HG03565 (cell line): ENCODE data around the gene UBE2G1.

Experiments used
- ATAC-seq: cut with Tn5 transposase; IDR thresholded peaks from one replicate; pipeline ENCODE4 v1.9.1; 2021; ENCODE audit warnings: mild to moderate bottlenecking, moderate library complexity; ENCODE audit not compliant: unreplicated experiment

UBE2G1 gene

GRCh38 chr17:4309897-4310296 is 56.6 kb downstream of the UBE2G1 start:
- ATAC-seq, result no peak

GRCh38 chr17:4307179-4307930 is 59.1 kb downstream of the UBE2G1 start:
- ATAC-seq, result no peak

GRCh38 chr17:4305224-4305623 is 61.3 kb downstream of the UBE2G1 start:
- no peak for ATAC-seq

DNA sequence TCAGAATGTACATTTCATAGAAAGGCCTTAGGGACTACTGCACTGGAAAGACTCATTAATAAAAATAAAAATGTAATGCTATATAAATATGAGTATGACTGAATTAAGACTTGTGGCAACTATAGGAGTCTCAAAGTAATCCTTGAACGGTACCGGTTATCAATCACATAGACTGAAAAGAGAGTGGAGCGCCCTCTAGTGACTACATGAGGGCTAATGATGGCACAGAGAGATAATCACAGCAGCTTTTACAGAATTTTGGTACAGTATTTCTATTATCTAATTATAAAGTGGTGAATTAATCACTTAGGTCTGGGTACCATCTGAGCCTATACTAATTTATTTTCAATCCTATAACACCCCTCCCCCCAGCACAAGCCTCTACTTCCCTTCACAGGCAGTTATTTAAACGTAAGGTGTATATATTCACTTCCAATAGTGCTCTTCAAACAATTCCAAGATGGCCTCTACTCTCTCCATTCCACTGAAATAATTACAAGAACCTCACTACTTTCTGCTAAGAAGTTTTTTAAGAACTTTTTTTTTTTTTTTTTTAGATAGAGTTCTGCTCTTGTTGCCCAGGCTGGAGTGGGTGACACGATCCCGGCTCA is 62.0 kb downstream of the UBE2G1 start:
- ATAC-seq, result no peak

GRCh38 chr17:4301066-4301465 is 65.4 kb downstream of the UBE2G1 start:
- no peak for ATAC-seq

GRCh38 chr17:4297351-4297750 is 69.1 kb downstream of the UBE2G1 start:
- ATAC-seq, result no peak

GRCh38 chr17:4295686-4296085 is 70.8 kb downstream of the UBE2G1 start:
- ATAC-seq, result no peak

DNA sequence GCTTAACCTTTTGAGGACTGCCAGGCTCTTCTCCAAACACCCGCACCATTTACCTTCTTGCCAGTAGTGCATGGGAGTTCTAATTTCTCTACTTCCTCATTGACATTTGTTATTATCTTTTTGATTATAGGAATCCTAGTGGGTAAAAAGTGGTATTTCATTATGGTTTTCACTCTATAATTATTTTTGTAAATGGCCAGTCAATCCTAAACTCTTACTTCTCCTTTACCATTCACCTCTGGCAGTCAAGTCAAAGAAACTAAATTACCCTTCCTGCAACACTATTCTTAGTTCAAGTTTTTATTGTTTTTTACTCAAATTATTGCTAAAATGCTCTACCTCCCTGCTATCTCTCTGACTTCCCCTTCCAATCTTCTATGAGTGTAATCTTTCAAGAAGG is 72.9 kb downstream of the UBE2G1 start:
- no peak for ATAC-seq

GRCh38 chr17:4287710-4288109 is 78.8 kb downstream of the UBE2G1 start:
- ATAC-seq, result no peak

- no peak for ATAC-seq
Observed at GRCh38 chr17:4276514-4276913, 90.0 kb downstream of the UBE2G1 start.

DNA sequence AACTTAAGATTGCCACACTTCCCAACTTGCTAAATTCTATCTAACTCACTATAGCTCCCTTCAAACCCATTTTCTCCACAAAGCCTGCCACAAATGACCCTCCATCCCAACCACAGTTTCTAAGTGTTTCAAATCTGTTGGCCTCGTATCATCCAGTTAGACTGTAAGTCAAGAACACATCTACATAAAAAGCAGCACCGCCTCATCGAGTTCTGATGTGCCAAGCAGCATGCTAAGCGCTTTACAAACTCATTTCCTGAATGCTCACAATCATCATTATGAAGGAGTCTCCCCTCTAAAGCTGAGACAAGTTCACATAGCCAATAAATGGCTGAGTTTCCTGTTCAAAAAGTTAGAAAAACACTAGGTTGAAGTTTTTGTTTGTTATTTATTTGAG is 93.5 kb downstream of the UBE2G1 start:
- ATAC-seq, result no peak

- no peak for ATAC-seq
Observed at GRCh38 chr17:4272213-4272971, 94.1 kb downstream of the UBE2G1 start.

DNA sequence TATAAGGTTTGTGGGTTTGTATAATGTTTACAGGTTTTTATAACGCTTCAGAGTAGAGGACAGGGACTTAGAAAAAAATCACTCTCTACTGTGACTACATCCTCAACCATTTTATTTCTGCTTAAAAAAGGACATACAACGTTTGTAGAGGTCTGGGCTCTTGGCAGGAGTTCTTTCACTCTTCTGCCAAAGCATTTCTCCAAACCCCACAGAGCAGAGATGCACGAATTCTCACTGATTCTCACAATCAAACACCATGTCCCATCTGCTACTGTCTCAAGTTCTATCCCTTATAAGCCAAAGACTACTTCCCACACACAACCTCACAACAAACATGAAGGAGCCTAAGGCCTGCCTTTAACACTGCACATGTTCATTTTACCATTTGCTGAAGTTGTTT is 95.7 kb downstream of the UBE2G1 start:
- ATAC-seq, result no peak

DNA sequence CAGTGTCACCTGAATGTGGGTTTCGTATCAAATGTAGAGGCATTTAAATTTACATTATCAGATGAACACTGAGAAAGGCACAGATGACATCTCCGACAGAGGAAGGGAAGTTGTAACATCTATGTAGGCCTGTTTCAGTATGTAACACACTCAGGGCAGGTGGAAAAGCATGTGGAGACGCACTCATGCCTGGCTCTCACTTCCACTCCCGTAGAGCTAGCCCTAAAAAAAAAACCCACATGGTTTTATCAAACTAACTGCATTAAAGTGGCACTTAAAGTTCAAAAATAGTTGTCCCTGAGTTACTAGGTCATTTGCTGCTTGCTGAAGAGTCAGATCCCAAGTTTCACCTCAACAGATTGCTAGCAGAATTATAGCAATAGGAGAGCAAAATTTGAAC is 96.6 kb downstream of the UBE2G1 start:
- ATAC-seq, result no peak

- no peak for ATAC-seq
Observed at GRCh38 chr17:4267402-4267801, 99.1 kb downstream of the UBE2G1 start.

DNA sequence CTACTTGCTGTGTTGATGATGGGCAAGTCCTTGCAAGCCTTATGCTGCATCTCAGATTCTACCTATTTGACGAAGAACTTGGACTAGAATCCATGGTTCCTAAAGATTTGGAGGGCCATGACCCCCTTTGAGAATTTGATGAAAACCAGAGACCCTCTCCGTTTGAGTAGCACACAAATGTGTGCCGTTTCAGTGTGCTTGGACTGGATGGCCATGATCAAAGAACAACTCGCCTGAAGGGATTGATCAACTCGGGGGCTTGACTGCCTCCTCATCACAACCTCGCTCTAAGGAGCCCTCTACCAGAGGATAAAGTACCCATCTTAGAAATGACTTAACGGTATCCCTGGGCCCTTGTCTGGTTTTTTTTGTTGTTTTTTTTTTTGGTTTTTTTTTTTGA is 99.9 kb downstream of the UBE2G1 start:
- no peak for ATAC-seq

DNA sequence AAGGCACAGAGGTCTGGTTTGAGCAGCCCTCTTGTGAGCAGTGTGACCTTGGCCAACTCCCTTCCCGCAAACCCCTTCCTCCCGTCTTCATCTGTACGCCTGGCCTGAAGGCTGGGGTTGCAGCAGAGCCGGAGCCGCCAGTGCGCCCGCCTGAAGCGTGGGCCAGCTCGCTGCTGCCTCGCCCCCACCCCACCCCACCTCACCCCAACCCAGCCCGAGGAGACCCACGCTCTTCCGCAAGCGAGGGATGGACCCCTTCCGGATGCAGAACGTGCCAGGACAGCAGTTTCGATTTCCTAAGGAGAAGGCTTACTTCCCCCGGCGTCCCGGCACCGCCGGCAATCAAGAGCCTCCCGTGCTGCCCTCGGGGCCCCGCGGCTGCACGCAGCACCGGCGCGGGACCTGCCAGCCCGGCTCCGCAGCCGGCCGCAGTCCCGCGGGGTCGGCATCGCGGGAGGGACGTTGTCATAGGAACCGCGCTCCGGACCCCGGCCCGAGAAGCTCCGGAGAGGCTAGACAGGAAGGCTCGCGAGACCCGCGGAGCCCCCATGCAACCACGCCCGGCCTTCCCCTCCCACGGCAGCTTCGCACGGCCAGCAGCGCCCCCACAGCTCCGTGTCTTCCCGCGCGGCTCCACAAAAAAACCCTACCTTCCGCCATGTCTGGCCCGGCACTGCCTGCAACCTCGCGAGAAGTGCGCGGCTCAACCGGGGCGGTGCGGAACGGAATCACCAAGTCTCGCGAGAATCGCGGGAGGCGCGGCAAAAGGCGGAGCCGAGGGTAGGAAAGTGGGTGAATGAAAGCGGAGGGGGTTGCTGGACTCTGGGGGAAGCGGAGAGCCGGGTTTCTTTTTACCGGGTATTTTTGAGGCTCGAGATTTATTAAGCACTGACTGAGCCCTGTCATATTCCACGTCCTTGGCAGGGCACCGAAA is 102.9 kb downstream of the UBE2G1 start, which contains the start of gene ANKFY1:
Gene ANKFY1 (minus strand): TSS at position 698 of the 934 bp plus-strand sequence. CDS start 38 bp downstream, at position 660.
- ATAC-seq, result peak; percentile 79

GRCh38 chr17:4262703-4263102 is 103.8 kb downstream of the UBE2G1 start:
- ATAC-seq, result no peak

GRCh38 chr17:4261452-4261851 is 105.0 kb downstream of the UBE2G1 start:
- ATAC-seq, result no peak

DNA sequence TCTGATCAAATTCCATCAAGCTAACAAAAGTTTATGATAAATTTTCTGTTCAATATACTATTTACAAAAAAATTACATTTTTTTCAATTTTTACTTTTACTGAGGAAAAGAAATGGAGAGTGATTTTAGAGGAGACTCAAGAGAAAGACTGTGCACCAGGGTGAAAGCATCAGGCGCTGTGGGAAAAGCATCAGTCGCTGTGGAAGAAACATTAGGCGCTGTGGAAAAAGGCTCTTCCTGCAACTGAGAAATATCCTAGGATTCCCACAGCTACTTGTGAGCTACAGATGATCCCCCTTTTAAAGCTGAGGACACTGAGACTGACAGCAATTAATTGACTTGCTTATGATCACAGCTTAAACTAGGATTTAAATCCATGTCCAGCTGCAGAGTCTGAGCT is 107.6 kb downstream of the UBE2G1 start:
- no peak for ATAC-seq

GRCh38 chr17:4256952-4257351 is 109.5 kb downstream of the UBE2G1 start:
- no peak for ATAC-seq
